ENCODE results near the gene NOSIP. TPM values are rescaled to one million over a fixed set of nuclear protein-coding genes. Genes with fewer than 3 reads are reported as not detected.
"Not testable (repeated sequence)": the region's sequence is repeated elsewhere in the genome, so short reads cannot be mapped to it uniquely, and the experiment has no call there.

NOSIP gene, protein sequence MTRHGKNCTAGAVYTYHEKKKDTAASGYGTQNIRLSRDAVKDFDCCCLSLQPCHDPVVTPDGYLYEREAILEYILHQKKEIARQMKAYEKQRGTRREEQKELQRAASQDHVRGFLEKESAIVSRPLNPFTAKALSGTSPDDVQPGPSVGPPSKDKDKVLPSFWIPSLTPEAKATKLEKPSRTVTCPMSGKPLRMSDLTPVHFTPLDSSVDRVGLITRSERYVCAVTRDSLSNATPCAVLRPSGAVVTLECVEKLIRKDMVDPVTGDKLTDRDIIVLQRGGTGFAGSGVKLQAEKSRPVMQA
- total RNA-seq, result 35.6 TPM

DNA sequence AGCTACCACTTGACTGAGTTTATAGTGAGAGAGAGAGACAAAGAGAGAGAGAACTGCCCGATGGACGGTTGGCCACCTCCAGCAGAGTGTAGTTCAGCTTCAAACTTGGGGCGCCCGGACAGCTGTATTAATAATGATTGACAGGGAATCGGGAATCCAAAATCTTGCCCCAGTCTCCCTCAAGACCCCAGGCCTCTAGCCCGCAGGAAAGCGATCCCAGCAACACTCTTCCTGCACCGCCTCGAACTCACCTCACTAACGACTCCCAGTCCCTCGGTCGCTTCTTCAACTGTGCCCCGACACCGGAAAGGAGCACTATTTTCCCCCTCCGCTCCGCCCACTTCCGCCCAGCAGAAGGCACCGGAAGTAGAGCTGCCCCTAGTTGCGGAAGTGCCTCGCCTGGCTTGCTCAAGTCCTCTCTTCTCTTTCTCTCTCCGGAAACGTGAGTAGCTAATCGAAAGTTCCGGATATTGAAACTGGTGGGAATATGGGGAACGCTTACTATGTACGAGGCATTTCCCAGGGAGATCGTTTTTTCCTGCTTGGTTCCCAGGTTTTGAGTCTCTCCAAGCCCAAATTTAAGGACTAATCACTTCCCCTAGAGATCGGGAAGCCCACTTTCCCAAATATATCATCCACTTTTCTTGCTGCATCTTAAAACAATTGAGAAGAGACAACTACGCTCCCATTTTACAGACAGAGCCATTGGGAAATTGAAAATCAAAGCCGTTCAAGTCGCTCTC lies at the start of gene NOSIP:
NOSIP (minus strand) TSS at position 293 of the 743 bp plus-strand sequence. CDS start 19,865 bp downstream, outside the sequence.
- DNase-seq (ENCODE audit: low spot score), result peak; percentile 96

DNA sequence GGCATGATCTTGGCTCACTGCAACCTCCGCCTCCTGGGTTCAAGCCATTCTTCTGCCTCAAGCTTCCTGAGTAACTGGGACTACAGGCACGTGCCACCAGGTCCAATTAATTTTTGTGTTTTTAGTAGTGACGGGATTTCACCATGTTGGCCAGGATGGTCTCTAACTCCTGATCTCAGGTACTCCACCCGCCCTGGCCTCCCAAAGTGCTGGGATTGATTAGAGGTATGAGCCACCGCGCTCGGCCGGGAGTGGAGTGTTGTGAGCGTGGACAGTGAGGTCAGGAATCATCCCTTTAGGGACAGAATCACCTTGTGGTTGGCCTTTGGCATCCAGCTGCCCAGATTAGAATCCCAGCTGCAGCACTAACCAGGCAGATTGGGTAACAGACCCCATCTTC lies 49.3 kb upstream of the NOSIP start:
- DNase-seq (ENCODE audit: low spot score), result no peak

DNA sequence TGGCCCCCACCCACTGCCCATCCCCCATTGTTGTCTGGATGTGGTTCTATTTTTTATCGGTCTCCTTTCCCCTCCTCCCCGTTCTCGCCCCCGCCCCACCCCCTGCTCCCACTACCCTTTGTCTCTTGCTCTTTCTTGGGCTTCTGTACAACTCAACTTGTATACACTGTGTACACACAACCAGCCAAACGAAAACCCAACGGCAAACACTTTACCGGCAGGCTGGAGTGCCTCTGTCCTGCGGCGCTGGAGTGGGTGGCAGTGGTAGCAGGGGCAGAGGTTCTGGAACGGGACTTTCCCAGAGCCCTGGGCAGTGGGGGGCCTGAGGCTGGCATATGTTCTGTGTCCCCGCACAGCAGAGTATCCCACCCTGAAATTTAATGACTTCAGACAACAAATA lies 45.9 kb upstream of the NOSIP start:
- DNase-seq (ENCODE audit: low spot score), result no peak

DNA sequence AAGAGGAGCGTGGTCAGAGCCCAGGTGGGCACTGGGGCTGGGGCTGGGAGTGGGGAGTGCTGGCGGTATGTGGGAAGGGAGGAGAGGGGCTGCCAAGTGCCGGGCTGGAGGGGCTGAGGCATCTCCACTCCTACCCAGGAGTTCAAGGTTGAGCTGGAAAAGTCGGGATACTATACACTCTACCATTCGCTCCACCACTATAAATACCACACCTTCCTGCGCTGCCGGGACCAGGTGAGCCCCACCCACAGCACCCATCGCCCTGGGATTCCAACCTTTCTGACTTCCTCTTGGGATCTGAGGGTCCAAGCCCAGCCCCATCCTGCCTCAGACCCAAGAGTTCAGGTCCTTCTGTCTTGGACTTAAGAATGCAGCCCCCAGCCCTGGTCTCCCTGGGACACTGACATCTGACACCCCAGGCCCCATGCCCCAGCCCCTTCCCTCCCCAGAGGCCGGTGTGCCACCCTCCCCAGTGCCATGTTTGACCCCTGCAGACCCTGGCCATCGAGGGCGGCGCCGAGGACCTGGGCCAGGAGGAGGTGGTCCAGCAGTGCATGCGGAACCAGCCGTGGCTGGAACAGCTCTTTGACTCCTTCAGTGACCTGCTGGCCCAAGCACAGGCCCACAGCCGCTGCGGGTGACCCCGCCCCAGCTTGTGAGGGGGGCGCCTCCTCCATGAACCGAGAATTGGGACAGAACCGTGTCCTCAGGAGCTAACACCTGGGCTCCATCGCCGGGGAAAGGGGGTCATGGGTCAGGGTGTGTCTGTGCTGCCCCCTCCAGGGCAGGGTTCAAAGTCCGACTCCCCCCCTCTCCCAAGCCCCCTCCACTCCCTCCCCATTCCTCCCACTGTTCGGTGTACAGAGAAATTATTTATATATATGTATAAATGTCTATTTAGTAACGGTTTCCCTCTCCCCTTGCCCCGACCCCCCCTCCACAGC lies 44.9 kb upstream of the NOSIP start:
- DNase-seq (ENCODE audit: low spot score), result no peak

DNA sequence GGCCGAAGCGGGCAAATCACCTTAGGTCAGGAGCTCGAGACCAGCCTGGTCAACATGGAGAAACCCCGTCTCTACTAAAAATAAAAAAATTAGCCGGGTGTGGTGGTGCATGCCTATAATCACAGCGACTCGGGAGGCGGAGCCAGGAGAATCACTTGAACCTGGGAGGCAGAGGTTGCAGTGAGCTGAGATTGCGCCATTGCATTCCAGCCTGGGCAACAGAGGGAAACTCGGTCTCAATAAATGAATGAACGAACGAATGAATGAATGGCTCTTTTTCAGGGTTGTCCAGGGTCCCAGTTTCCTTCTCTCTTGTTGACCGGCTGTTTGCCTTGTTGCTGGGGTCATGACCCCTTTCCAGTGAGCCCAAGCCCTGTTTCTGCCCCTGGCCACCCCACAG lies 37.5 kb upstream of the NOSIP start:
- not testable (repeated sequence) for DNase-seq (ENCODE audit: low spot score)

DNA sequence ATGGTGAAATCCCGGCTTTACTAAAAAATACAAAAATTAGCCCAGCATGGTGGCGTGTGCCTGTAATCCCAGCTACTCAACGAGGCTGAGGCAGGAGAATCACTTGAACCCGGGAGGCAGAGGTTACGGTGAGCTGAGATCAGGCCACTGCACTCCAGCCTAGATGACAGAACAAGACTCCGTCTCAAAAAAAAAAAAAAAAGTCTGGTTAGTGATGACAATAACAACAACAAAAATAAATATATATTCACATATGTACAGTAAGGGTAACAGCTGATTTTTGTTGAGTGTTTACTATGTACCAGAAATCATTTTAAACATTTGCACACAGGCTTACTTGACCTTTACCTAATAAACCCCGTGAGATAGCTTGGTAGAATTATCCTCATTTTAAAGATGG lies 36.6 kb upstream of the NOSIP start:
- no peak for DNase-seq (ENCODE audit: low spot score)

DNA sequence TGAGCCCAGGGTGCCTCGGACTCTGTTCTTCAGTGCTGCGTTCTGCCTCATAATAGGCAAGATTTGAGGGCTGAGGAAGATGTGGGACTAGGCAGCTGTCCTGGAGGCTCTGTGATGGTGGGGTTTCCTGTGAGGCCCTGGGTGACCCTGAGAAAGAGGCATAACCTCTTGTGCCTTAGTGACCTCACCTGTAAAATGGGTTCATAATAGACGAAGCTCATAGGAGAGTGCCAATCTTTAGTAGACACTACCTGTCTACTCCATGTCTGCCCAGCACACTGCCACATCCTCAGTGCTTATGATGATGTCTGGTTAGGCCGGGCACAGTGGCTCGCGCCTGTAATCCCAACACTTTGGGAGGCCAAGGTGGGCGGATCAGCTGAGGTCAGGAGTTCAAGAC lies 36.2 kb upstream of the NOSIP start:
- DNase-seq (ENCODE audit: low spot score), result no peak

DNA sequence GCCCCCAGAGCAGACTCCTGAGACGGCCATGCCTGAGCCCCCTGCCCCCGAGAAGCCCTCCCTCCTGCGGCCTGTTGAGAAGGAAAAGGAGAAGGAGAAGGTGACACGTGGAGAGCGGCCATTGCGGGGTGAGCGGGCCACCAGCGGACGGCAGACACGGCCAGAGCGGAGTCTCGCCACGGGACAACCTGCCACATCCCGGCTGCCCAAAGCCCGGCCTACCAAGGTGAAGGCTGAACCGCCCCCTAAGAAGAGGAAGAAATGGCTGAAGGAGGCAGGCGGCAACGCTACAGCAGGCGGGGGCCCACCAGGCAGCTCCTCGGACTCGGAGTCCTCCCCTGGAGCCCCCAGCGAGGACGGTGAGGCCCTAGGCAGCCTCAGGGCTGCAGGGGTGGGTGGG lies 35.5 kb upstream of the NOSIP start:
- DNase-seq (ENCODE audit: low spot score), result no peak

DNA sequence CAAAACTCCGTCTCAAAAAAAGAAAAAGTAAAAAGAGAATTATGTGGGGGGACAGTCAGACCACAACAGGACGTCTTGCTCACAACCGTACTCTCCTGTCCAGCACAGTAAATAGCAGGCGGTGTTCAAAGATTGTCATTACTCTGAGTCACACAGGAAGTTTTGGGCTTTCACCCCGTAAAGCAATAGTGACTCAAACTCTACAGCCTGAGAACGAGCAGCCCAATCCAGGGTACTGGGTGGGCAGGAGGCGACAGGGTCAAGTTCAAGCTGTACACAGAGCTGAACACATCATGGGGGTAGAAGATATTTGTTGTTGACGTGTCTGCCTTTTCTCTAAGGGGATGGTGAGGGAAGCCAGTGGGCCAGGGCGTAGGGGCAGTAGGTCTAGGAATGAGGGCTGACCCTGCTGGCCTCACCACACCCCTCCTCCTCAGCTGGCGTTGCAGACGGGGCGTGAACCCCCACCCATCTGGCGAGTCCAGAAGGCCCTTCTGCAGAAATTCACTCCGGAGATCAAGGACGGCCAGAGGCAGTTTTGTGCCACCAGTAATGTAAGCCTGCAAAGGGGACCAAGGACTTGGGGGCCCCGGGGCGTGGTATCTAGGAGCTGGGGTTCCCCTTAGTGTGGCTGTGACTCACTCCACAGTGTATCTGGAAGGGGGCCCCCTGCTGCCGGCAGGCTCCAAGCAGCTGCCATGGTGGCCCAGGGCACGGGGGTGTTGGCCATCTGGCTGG lies 33.9 kb upstream of the NOSIP start:
- DNase-seq (ENCODE audit: low spot score), result no peak

DNA sequence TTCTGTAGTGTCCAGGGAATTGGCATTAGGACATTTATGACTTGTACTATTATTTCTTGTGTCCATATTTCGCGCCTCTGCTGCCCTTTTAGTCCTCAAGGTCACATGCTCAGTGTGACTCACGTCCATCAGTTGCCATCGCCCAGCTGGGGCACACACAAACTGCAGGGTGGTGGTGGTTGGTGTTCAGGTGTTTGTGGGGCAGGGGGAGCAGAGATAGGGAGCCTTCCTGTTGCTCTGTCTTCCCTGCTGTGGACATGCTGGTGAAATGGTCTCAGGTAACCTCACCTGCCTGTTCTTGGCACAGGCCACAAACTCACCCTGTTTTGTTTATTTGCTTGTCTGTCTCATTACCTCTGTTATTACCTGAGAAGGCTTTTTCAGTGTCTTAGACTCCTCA lies 33.0 kb upstream of the NOSIP start:
- no peak for DNase-seq (ENCODE audit: low spot score)

DNA sequence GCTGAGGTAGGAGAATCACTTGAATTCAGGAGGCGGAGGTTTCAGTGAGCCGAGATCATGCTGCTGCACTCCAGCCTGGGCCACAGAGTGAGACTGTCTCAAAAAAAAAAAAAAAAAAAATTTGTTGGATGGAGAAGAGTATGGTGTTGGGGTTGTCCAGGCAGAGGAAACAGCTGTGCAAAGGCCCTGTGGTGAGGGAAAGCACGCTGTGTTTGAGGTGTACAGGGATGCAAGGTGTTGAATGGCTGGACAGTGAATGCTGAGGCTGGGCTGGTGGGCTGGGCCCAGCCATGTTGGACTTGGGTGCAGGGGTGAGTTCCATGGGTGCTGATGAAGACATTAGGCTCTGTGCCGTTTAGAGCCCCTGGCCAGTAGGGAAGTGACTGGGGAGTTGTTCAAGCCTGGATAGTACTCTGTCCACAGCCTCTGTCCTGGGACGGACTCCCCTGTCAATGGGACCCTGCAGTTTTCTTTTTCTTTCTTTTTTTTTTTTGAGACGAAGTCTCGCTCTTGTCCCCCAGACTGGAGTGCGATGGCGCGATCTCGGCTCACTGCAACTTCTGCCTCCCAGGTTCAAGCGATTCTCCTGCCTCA lies 29.2 kb upstream of the NOSIP start:
- no peak for DNase-seq (ENCODE audit: low spot score)

DNA sequence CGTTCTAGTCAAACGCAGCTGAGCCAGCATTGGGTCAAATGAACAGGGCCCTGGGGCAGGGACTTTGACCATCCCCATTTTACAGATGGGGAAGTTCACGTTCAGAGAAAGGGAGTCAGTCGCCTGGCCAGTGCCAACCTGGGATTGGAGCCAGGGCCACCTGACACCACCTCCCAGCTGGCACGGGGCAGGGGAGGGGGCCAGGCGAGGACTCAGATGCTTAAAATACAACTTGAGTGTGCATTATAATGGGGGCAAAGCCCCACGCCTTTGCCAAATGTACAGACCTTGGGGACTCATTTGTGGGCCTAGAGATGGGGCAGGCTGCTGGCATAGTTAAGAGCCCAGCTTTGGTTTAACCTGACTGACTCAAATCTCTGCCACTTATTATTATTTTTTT lies 25.2 kb upstream of the NOSIP start:
- DNase-seq (ENCODE audit: low spot score), result no peak

DNA sequence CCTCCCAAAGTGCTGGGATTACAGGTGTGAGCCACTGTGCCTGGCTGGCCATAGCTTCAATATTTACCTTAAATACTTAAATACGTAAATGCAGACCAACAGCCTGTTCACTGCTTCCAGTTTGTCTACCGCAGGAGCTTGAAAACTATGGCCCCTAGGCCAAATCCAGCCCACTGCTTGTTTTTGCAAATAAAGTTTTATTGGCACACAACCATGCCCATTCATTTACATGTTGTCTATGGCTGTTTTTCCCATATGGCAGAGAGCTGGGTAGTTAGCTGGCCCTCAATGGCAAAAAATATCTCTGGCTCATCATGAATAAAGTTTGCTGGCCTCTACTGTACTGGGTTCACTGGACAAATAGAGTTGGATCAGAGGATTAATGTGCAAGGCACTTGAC lies 22.4 kb upstream of the NOSIP start:
- no peak for DNase-seq (ENCODE audit: low spot score)

DNA sequence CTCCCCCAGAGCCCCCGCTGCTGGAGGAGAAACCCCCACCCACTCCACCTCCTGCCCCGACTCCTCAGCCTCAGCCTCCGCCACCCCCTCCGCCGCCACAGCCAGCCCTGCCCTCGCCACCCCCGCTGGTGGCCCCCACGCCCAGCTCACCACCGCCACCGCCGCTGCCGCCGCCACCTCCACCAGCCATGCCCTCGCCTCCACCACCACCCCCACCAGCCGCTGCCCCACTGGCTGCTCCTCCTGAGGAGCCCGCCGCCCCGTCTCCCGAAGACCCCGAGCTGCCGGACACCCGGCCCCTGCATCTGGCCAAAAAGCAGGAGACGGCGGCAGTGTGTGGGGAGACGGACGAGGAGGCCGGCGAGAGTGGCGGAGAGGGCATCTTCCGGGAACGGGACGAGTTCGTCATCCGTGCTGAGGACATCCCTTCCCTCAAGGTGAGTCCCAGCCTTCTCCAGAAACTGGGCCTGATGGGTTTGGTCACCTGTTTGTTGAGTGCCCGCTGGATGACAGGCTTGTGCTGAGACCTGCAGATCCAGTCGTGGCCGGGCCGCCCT lies 21.2 kb upstream of the NOSIP start:
- DNase-seq (ENCODE audit: low spot score), result no peak

DNA sequence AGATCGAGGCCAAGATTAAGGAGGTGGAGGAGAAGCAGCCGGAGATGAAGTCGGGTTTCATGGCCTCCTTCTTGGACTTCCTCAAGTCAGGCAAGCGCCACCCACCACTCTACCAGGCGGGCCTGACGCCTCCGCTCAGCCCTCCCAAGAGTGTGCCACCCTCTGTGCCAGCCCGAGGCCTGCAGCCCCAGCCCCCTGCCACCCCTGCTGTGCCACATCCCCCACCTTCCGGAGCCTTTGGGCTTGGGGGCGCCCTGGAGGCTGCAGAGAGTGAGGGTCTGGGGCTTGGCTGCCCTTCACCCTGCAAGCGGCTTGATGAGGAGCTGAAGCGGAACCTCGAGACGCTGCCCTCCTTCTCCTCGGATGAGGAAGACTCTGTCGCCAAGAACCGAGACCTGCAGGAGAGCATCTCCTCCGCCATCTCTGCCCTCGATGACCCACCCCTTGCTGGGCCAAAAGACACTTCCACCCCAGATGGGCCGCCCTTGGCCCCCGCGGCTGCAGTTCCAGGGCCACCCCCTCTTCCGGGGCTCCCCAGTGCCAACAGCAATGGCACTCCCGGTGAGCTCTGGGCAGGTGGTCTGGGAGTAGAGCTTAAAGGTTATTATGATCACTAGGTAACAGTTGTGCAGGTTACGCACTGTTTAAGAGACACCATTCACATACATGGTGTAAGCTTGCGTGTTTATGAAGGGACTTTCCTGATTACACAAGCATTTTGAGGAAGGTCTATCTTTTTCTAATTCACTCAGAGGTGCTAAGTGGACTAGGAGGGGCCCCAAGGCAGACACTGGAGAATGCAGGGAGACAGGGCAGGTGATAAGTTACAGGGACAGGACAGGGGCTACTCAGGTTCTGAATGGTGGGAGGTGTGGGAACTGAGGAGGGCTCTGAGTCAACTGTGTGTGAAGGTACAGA lies 19.3 kb upstream of the NOSIP start:
- no peak for DNase-seq (ENCODE audit: low spot score)

DNA sequence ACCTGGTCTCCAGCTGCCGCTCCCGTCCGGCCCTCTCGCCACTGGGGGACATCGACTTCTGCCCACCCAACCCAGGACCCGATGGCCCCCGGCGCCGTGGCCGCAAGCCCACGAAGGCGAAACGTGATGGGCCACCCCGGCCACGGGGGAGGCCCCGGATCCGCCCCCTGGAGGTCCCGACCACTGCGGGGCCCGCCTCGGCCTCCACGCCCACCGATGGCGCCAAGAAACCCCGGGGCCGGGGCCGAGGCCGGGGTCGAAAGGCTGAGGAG lies 17.3 kb upstream of the NOSIP start:
- DNase-seq (ENCODE audit: low spot score), result no peak

DNA sequence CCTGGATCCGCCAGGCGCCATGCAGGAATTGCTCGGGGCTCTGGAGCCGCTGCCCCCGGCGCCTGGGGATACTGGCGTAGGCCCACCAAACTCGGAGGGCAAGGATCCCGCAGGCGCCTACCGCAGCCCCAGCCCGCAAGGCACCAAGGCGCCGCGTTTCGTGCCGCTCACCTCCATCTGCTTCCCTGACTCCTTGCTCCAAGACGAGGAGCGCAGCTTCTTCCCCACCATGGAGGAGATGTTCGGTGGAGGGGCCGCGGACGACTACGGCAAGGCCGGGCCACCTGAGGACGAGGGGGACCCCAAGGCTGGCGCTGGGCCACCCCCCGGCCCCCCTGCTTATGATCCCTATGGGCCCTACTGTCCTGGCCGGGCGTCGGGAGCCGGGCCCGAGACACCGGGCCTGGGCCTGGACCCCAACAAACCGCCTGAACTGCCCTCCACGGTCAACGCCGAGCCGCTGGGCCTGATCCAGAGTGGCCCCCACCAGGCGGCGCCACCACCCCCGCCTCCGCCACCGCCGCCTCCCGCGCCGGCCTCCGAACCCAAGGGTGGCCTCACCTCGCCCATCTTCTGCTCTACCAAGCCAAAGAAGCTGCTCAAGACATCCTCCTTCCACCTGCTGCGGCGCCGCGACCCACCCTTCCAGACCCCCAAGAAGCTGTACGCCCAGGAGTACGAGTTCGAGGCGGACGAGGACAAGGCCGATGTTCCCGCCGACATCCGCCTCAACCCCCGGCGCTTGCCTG lies 16.8 kb upstream of the NOSIP start:
- no peak for DNase-seq (ENCODE audit: low spot score)

DNA sequence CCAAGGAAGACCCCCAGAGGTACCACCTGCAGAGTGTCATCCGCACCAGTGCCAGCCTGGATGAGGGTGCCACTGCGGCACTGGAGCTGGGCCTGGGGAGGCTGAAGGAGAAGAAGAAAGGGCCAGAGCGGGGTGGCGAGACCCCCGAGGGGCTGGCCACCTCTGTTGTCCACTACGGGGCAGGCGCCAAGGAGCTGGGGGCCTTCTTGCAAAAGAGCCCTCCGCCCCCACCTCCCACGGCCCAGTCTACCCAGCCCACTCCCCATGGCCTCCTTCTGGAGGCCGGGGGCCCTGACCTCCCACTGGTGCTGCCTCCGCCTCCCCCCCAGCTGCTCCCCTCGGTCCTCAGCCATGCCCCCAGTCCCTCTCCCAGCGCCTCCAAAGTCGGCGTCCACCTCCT lies 16.1 kb upstream of the NOSIP start:
- no peak for DNase-seq (ENCODE audit: low spot score)

DNA sequence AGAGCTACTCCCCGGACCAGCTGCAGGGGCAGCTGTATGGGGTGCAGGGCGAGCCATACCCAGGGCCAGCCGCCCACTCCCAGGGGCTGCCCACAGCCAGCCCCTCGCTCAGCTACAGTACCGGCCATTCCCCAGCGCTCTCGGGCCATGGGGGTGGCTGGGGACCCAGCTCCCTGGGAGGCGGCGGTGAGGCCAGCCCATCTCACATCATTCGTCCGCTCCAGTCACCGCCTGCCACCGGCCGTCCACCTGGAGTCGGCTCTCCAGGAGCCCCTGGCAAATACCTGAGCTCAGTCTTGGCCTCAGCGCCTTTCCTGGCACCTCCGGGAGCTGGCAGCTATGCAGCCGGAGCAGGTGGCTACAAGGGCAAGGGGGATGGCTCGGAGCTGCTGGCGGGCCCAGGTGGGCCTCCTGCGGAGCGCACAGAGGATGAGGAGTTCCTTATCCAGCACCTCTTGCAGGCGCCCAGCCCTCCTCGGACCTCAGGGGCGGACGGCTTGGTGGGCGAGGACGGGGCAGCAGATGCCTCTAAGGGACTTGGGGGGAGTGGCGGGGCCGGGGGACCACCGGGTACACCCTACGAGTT lies 15.6 kb upstream of the NOSIP start:
- no peak for DNase-seq (ENCODE audit: low spot score)
